Activated CD4-positive, alpha-beta T cell treated with anti-CD3 and anti-CD28 coated beads, Interleukin-2, amount 50 U/mL, for 48 hours (primary cell): ENCODE data around the gene FIG4.
"Not testable (repeated sequence)": the region's sequence is repeated elsewhere in the genome, so short reads cannot be mapped to it uniquely, and the experiment has no call there.

Experiments used
- DNase-seq, 2 experiments: peaks; one replicate each; pipeline ENCODE4 v3.0.0-alpha.2; 2020

FIG4 gene

DNA sequence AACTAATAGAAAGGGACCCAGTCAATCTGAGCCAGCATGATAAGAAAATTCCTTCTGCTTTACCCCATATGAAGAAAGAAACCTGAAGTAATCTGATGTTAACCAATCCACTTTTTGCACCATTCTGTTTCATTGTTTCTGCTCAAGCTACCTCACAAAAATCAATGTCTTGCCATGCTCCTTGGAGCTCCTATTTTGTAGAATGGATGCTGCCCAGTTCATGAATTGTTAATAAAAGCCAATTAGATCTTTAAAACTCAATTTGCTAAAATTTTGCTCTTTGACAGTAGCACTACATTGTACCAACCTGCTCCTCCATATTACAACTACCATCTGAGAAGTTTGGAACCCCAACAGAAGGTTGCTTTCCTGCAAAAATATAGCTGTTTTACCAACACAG, 170.8 kb downstream of the FIG4 start:
- no peak for DNase-seq

DNA sequence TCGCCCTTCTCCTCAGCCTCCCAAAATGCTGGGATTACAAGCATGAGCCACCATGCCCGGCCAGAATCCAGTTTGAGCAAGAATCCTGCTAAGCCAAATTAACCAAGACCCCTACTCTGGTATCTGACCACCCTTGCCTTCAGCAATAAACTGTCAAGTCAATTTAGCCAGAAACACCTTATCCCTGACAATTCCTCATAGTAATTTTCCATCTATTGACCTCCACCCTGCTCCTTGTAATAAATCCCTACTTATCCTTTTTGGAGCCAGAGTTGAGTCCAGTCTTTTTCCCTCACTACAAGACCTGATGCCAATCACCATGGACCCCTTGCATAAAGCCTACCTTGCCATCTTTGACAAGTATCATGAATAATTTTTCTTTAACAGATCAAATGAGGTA, 173.0 kb downstream of the FIG4 start:
- no peak for DNase-seq

- DNase-seq: no peak
These were observed 174.9 kb downstream of the FIG4 start for GRCh38 chr6:109865968-109866367.

GRCh38 chr6:109867009-109867969, 176.2 kb downstream of the FIG4 start:
- no peak for DNase-seq

DNA sequence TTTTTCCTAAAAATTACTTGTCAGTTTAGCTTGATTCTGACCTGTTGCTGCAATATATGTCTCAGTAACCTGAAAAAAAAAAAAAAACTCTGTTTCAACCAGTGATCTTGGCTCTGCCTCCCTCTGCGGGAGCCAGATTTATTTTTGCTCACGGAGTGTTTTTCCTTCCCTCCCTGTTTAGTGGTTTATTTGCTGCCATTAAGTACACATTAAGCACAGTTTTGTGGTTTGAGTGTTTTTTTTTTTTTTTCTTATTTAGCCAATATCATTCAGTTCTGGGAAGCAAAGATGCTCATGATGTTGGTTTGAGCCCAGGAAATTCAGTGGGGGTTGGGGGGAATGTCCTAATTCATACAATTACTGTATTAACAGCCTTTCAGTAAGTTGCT, 176.9 kb downstream of the FIG4 start:
- no peak for DNase-seq

DNA sequence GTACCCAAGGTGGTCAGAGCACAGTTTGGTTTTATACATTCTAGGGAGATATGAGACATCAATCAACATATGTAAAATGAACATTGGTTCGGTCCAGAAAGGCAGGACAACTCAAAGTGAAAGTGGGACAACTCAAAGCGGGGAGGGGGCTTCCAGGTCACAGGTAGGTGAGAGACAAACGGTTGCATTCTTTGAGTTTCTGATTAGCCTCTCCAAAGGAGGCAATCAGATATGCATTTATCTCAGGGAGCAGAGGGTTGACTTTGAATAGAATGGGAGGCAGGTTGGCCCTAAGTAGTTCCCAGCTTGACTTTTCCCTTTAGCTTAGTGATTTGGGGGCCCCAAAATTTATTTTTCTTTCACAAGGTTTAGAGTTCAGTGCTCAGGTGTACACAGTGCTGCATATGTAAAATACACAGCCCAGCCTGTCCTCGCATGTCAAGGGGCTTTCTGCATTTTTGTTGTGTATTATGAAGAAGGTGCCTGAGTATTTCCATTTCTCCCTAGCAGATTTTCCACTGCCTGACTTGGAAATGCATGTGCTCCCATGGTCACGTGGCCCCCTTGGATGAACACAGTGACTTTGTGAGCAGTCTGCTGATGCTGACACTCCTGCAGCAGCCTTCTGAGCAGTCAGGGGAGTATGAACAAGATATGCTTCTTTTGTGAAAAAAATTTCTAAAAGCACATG, 178.4 kb downstream of the FIG4 start:
- not testable (repeated sequence) for DNase-seq

- DNase-seq: no peak
These were observed 179.0 kb downstream of the FIG4 start for GRCh38 chr6:109870089-109870410.

GRCh38 chr6:109872549-109872948, 181.5 kb downstream of the FIG4 start:
- DNase-seq: no peak

- no peak for DNase-seq
These were observed 182.0 kb downstream of the FIG4 start for GRCh38 chr6:109872968-109873545.

- DNase-seq: no peak
These were observed 183.0 kb downstream of the FIG4 start for GRCh38 chr6:109874086-109874485.

GRCh38 chr6:109874621-109875020, 183.5 kb downstream of the FIG4 start:
- no peak for DNase-seq
